ENCODE data around the gene CTNNA1.

CTNNA1 gene

DNA sequence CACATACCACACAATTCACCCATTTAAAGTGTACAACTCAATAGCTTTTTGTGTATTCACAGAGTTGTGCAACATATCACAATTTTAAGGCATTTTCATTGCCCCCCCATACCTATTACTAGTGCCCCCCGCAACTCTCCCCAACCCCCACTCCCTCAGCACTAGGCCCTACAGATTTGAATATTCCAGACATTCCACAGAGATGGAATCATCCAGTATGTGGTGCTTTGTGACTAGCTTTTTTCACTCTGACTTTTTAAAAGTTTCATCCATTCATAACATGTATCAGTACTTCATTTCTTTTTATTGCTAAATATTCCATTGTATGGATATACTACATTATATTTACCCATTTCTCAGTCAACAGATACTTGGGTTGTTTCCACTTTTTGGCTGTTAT lies 224.9 kb downstream of the CTNNA1 start:
- H3K27me3 ChIP-seq: no peaks in the 10 kb centered on the region
- H3K36me3 ChIP-seq: no peaks in the 10 kb centered on the region
- TF ChIP-seq, protein P1, sequence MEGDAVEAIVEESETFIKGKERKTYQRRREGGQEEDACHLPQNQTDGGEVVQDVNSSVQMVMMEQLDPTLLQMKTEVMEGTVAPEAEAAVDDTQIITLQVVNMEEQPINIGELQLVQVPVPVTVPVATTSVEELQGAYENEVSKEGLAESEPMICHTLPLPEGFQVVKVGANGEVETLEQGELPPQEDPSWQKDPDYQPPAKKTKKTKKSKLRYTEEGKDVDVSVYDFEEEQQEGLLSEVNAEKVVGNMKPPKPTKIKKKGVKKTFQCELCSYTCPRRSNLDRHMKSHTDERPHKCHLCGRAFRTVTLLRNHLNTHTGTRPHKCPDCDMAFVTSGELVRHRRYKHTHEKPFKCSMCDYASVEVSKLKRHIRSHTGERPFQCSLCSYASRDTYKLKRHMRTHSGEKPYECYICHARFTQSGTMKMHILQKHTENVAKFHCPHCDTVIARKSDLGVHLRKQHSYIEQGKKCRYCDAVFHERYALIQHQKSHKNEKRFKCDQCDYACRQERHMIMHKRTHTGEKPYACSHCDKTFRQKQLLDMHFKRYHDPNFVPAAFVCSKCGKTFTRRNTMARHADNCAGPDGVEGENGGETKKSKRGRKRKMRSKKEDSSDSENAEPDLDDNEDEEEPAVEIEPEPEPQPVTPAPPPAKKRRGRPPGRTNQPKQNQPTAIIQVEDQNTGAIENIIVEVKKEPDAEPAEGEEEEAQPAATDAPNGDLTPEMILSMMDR (IDR thresholded peaks at IDR 0.05): no peak
- H3K4me3 ChIP-seq (ENCODE audit: low read depth in 1 of 2, low read length in 1 of 2): no peak overlapping the region
- H3K27ac ChIP-seq: no peak overlapping the region
- no peaks in the 10 kb centered on the region for H3K9me3 ChIP-seq
- H3K4me1 ChIP-seq (ENCODE audit: control insufficient read depth in 1 of 2, insufficient read depth in 1 of 2, low read depth in 1 of 2, low read length in 1 of 2): peaks cover 16 to 23% of the 10 kb centered on the region in 2 experiments

DNA sequence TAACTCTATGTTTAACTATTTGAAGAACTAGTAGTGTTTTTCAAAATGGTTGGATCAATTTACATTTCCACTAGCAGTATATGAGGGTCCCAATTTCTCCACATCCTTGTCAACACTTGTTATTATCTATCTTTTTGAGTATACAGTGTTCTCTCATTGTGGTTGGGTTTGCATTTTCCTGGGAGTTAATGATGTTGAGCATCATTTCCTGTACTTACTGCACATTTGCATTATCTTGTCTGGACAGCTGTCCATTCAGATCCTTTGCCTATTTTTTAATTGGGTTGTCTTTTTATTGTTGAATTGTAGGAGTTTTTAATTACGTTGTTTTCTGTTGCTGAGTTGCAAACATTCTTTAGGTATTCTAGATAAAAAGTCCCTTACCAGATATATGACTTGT lies 225.4 kb downstream of the CTNNA1 start:
- TF ChIP-seq, protein P1 (IDR thresholded peaks at IDR 0.05): no peak
- no peaks in the 10 kb centered on the region for H3K27me3 ChIP-seq
- H3K27ac ChIP-seq: no peak overlapping the region
- H3K36me3 ChIP-seq: no peaks in the 10 kb centered on the region
- no peak overlapping the region for H3K4me3 ChIP-seq (ENCODE audit: low read depth in 1 of 2, low read length in 1 of 2)
- peaks cover 16 to 23% of the 10 kb centered on the region in 2 experiments for H3K4me1 ChIP-seq (ENCODE audit: control insufficient read depth in 1 of 2, insufficient read depth in 1 of 2, low read depth in 1 of 2, low read length in 1 of 2)
- H3K9me3 ChIP-seq: no peaks in the 10 kb centered on the region

DNA sequence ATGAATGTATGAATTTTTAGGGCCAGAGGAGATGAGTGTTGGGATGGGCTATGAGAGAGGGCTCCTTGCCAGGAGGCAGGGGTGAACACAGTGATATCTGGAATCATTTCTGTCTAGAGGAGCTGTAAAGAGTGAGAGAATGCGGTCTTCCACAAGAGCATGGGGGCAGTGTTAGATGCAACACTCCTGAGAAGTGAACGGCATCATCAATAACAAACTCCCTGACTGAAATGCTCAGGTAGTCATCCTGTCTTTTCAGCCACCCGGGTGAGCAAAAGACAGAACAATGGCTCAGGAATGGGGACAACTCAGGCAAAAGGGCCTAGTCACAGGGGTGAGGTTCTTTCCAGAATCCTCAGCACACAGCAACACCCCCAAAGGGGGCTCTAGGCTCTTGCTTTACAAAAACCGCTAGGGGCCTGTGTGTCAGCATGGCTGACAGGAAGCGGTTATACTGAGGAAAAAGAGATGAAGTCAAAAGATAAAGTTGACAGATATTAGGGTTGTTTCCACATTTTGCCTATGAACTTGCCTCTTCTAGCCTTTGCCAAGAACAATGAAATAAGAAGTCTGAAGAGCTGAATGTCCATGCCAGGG lies 226.6 kb downstream of the CTNNA1 start:
- Histone ChIP-seq H3K4me1 (ENCODE audit: control insufficient read depth in 1 of 2, insufficient read depth in 1 of 2, low read depth in 1 of 2, low read length in 1 of 2) (peaks cover 9 to 16% of the 10 kb centered on the region in 2 experiments), H3K36me3 (no peaks in the 10 kb centered on the region), H3K4me3 (ENCODE audit: low read depth in 1 of 2, low read length in 1 of 2) (no peak overlapping the region), H3K27ac (no peak overlapping the region), H3K9me3 (no peaks in the 10 kb centered on the region), H3K27me3 (no peaks in the 10 kb centered on the region)
- TF ChIP-seq, protein P1 (IDR thresholded peaks at IDR 0.05): no peak

DNA sequence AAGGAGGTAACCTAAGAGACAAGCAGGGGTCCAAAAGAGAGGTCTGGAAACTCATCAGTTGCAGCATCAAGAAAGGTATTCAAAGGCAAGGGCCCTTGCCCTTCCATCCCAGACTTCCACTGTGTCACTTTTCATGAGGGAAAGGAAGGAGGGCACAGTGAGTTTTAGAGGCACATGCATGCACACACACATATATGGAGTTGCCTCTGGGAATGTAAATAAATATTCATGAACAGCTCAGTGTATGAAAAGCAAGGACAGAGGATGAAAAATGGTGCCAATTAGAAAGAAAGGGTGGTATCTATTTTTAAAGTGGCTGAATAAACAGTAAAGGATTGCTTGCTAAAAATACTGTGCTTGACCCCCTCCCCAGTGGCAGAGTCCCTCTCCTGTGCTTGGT lies 227.2 kb downstream of the CTNNA1 start:
- no peak overlapping the region for H3K4me3 ChIP-seq (ENCODE audit: low read depth in 1 of 2, low read length in 1 of 2)
- H3K27ac ChIP-seq: no peak overlapping the region
- H3K9me3 ChIP-seq: no peaks in the 10 kb centered on the region
- H3K27me3 ChIP-seq: no peaks in the 10 kb centered on the region
- TF ChIP-seq, protein P1 (IDR thresholded peaks at IDR 0.05): no peak
- no peaks in the 10 kb centered on the region for H3K36me3 ChIP-seq
- peaks cover 2 to 9% of the 10 kb centered on the region in 2 experiments for H3K4me1 ChIP-seq (ENCODE audit: control insufficient read depth in 1 of 2, insufficient read depth in 1 of 2, low read depth in 1 of 2, low read length in 1 of 2)

DNA sequence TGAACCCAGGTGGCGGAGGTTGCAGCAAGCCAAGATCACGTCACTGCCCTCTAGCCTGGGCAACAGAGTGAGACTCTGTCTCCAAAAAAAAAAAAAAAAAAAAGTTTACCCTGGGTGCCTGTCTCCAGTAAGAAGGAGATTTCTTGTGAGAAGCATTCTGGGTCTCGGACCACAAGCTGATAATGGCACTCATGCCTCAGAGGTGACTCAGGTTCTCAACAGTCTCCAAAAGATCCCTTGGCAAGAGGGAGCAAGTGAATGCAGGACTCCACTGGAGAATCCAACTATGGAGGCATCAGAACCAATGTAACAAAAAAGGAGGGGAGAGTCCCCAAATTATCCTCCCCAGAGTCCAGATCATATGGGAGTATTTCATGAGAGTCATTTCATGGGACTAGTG lies 227.9 kb downstream of the CTNNA1 start:
- H3K4me1 ChIP-seq (ENCODE audit: control insufficient read depth in 1 of 2, insufficient read depth in 1 of 2, low read depth in 1 of 2, low read length in 1 of 2): peaks cover 0 to 2% of the 10 kb centered on the region in 2 experiments
- no peak overlapping the region for H3K4me3 ChIP-seq (ENCODE audit: low read depth in 1 of 2, low read length in 1 of 2)
- H3K27ac ChIP-seq: no peak overlapping the region
- H3K9me3 ChIP-seq: no peaks in the 10 kb centered on the region
- H3K36me3 ChIP-seq: no peaks in the 10 kb centered on the region
- H3K27me3 ChIP-seq: no peaks in the 10 kb centered on the region
- TF ChIP-seq, protein P1 (IDR thresholded peaks at IDR 0.05): no peak
